Prostate gland (tissue), 2 donors: ENCODE results near the gene GSE1.

Experiments used
- CTCF ChIP-seq, 4 experiments: fragments of 200-600 bp in 2 of 4; fragments of 450-650 bp in 2 of 4; sonication (generic) in 2 of 4; IDR thresholded peaks; 1 replicate in 3 of 4; 2 replicates in 1 of 4; pipeline ENCODE4 v1.5.1; 2016 to 2019; ENCODE audit warnings: antibody characterized with exemption in 4 of 4, mild to moderate bottlenecking in 2 of 4, moderate library complexity in 2 of 4
- POLR2A ChIP-seq: fragments of 450-650 bp; IDR thresholded peaks from one replicate; pipeline ENCODE4 v1.6.1; 2016; ENCODE audit warnings: antibody characterized with exemption, mild to moderate bottlenecking
- POLR2AphosphoS5 ChIP-seq: sonication (generic); formaldehyde crosslinking; IDR thresholded peaks from one replicate; pipeline ENCODE4 v1.6.1; 2017; ENCODE audit warnings: antibody characterized with exemption

- TF ChIP-seq CTCF (IDR thresholded peaks at IDR 0.05): no peak
- TF ChIP-seq POLR2AphosphoS5: no peak
- no peak for TF ChIP-seq POLR2A
Observed at GRCh38 chr16:85605051-85605911, 7.8 kb upstream of the GSE1 start.
